Measurements from ENCODE around the gene ASIC3. TPM values are rescaled to one million over a fixed set of nuclear protein-coding genes. Genes with fewer than 3 reads are reported as not detected.

ASIC3 gene
- total RNA-seq, 4 donors from 2014 or later, result 1.3 to 2.9 (median 2.1) TPM

DNA sequence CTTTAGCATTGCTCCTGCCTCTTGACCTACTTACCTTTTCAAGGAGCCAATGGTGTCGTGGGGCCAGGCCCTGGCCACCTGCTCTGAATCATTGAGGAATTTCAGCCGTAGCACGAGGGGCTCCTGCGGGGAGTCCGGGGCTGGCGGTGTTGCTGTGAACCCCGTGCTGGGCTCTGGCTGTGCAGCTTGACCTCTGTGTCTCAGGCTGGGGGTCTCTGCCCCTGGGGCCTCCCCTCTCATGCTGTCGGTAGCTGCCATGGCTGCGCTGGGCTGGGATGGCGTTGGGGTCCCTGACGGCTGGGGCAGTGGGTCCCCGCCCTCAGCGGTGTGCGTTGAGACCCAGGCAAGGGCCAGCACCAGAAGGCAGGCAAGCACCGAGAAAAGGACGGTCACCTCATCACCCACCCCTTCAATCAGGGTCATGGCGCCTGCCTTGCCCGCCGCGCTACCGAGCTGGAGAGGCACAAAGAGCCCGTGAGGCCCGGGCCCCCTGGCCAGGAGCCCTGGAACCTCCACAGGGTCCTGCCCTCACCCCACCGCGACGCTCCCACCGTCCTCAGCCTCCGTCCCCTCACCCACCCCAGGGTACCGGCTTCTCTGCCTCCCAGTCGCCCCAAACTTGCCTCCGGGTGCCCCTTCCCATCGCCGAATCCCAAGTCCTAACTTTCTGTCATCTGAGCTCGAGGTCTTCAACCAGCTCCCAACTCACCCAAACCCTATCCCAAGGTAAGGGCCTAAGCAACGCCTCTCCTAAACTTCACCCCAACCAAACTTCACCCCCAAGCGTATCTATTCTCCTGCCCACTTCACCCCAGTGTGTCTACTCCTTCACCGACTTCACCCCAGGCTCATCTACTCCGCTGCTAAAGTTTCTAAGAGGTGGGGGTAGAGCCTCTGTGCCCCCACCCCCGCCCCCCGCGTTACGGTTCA is 34.1 kb downstream of the ASIC3 start:
- intact Hi-C loops (cut with DNase I), result no loop called here
- TF ChIP-seq CTCF (IDR thresholded peaks at IDR 0.05) (no peak), POLR2A (IDR thresholded peaks at IDR 0.05; ENCODE audit: low read depth) (no peak), POLR2AphosphoS5 (IDR thresholded peaks at IDR 0.05) (no peak), EP300 (IDR thresholded peaks at IDR 0.05) (no peak)
- 34% methylated on average over 23 of the region's 42 CpGs for WGBS
- H3K27me3 ChIP-seq, result no peaks in the 10 kb centered on the region
- DNase-seq (ENCODE audit: extremely low spot score), result no peak
- no peaks in the 10 kb centered on the region for H3K9me3 ChIP-seq
- H3K36me3 ChIP-seq, result peaks cover 0 to 8% (median 1%) of the 10 kb centered on the region in 4 donors
- peak overlapping the region; percentile 89 to 99 (median 94) for H3K27ac ChIP-seq (replicated peaks in 1 of 4)
- H3K4me1 ChIP-seq, result peaks cover 59 to 69% (median 63%) of the 10 kb centered on the region in 4 donors
- H3K4me3 ChIP-seq, result peak overlapping the region; percentile 66 to 89 (median 82)

DNA sequence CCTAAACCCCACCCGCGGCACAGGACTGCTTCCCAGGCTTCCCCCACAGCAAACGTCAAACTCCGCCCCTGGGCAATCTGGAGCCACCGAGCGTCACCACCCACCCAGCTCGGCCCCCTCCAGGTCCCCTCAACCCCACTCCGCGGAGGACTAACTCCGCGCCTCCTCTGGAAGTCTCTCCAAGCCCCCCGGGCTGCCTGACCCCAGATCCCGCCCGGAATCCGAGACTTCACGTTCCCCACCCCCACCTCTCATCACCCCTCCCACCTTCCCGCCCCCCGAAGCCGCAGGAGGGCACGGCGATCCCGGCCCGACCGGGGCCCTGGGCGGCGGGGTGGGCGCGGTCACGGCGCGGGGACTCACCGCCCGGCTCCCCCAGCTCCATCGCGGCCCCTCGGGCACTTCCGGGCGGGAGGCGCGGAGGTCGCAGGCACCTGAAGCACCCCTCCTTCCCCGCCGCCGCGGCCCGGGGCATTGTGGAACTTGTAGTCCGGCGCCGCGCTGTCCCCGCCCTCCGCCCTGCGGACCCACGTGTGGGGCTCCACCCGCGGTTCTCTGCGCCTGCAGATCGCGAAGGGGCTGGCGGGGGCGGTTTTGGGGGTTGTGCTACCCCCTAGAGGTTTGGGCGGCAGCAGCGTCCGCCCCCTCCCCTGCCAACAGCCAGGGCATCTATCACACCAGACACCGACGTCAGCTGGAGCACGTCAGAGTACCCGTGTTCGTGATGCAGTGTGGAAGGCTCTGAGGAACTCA is 34.9 kb downstream of the ASIC3 start, which contains the start of gene TMUB1:
TSS of gene TMUB1 (minus strand) at position 423 of the 753 bp plus-strand sequence. CDS start 930 bp downstream, outside the sequence.
- WGBS, result 2% methylated on average over 13 of the region's 69 CpGs
- Histone ChIP-seq H3K4me3 (peak within 1 kb of the TSS; percentile 66 to 89 (median 82)), H3K36me3 (peaks cover 0 to 2% (median 0%) of the 10 kb centered on the region in 4 donors), H3K9me3 (no peaks in the 10 kb centered on the region), H3K27me3 (no peaks in the 10 kb centered on the region), H3K27ac (replicated peaks in 1 of 4) (peak within 1 kb of the TSS; percentile 89 to 99 (median 94)), H3K4me1 (peaks cover 57 to 69% (median 64%) of the 10 kb centered on the region in 4 donors)
- DNase-seq (ENCODE audit: extremely low spot score), result no peak
- intact Hi-C loops (cut with DNase I), result no loop called here
- TF ChIP-seq POLR2AphosphoS5 (IDR thresholded peaks at IDR 0.05) (peak; percentile 66 to 77), CTCF (IDR thresholded peaks at IDR 0.05) (peak in 1 of 3 experiments; percentile 7), POLR2A (IDR thresholded peaks at IDR 0.05; ENCODE audit: low read depth) (peak; percentile 40), EP300 (IDR thresholded peaks at IDR 0.05) (no peak)

DNA sequence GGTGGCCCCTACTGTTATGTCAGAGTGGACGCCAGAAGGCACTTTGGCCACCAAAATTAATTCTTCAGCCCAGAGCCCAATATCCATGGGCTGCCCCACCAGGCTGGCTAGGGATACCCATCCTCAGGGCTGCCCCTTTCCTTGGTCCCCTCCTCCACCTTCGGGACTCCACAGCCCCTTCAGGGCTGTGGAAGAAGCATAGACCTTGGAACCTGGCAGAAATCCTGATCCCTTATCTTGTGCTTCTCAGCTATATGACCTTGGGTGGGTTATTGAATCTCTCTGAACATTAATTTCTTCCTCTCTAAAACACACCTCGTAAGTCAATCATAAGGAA is 35.5 kb downstream of the ASIC3 start:
- H3K4me3 ChIP-seq, result peak overlapping the region; percentile 66 to 89 (median 82)
- TF ChIP-seq EP300 (IDR thresholded peaks at IDR 0.05) (no peak), CTCF (IDR thresholded peaks at IDR 0.05) (no peak), POLR2A (IDR thresholded peaks at IDR 0.05; ENCODE audit: low read depth) (no peak), POLR2AphosphoS5 (IDR thresholded peaks at IDR 0.05) (no peak)
- intact Hi-C loops (cut with DNase I), result no loop called here
- no peak for DNase-seq (ENCODE audit: extremely low spot score)
- no peaks in the 10 kb centered on the region for H3K27me3 ChIP-seq
- H3K27ac ChIP-seq (replicated peaks in 1 of 4), result peak overlapping the region; percentile 89 to 99 (median 94)
- WGBS, result 38% methylated on average over 3 of the region's 3 CpGs
- H3K36me3 ChIP-seq, result peaks cover 0 to 2% (median 0%) of the 10 kb centered on the region in 4 donors
- H3K4me1 ChIP-seq, result peaks cover 57 to 69% (median 64%) of the 10 kb centered on the region in 4 donors
- H3K9me3 ChIP-seq, result no peaks in the 10 kb centered on the region

- no peak for TF ChIP-seq EP300 (IDR thresholded peaks at IDR 0.05)
- no peak for TF ChIP-seq POLR2A (IDR thresholded peaks at IDR 0.05; ENCODE audit: low read depth)
- no peak for TF ChIP-seq POLR2AphosphoS5 (IDR thresholded peaks at IDR 0.05)
- TF ChIP-seq CTCF (IDR thresholded peaks at IDR 0.05), result no peak
- DNase-seq (ENCODE audit: extremely low spot score), result no peak
- peak overlapping the region in 3 of 4 donors; percentile 77 to 89 (median 78) for H3K4me3 ChIP-seq
- no peaks in the 10 kb centered on the region for H3K9me3 ChIP-seq
- intact Hi-C loops (cut with DNase I), result no loop called here
- peaks cover 0 to 2% (median 0%) of the 10 kb centered on the region in 4 donors for H3K36me3 ChIP-seq
- WGBS, result 24% methylated on average over 5 of the region's 5 CpGs
- peaks cover 58 to 69% (median 66%) of the 10 kb centered on the region in 4 donors for H3K4me1 ChIP-seq
- peak overlapping the region; percentile 80 to 93 (median 89) for H3K27ac ChIP-seq (replicated peaks in 1 of 4)
- no peaks in the 10 kb centered on the region for H3K27me3 ChIP-seq
These were observed 37.0 kb downstream of the ASIC3 start for GRCh38 chr7:151085329-151085690.

All from esophagus muscularis mucosa (tissue), 4 donors.